Body of pancreas (tissue), 4 donors: ENCODE data around the gene CLASP1.

ENCODE experiments used
- POLR2A ChIP-seq, 3 donors: fragments of 450-650 bp; IDR thresholded peaks; one replicate each; pipeline ENCODE4 v1.6.1; 2016; ENCODE audit warnings: antibody characterized with exemption in 3 of 3, mild to moderate bottlenecking in 2 of 3
- TF ChIP-seq, protein P1 (sequence below), 7 experiments: fragments of 450-650 bp in 4 of 7; fragments of 200-600 bp in 3 of 7; sonication (generic) in 3 of 7; IDR thresholded peaks; one replicate each; pipeline ENCODE4 v1.5.1; 2016 to 2019; ENCODE audit warnings: antibody characterized with exemption in 7 of 7

DNA sequence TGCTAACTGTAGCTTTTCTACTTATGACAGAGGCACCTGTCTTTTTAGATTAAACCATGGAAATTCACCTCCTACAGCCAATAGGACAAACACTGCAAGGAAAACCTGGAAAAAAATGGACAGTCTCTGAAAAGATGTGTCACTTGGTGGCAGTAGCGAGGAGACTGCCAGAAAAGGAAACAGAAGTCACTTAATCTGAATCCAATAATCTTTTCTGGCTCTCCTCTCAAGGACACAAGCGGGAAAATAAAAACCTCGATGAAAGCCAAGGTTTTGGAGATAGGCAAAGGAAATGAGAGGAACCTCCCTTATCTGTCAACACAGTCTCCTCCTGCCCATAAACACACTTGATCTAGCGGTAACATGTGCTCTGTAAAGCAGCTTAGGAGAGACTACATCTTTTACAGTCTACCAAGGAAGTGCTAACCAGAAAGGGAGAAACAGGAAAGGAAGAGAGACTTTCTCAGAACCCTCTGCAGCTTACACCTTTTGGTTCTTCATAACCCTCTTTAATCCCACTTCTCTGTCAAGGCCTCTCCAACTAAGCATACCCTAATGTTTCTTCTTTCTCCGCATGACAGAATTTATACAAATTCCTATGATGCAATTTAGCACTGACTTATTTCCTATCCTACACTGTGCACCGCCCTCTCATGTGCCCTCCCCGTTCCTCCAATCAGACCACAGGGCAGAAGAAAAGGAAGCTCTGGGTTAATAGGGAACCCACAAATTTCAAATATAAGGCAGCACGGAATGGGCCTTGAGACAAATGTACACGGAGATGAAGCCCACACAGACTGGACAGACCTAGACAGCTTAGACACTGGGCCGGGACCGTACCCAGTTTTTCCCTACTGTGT lies 52.8 kb downstream of the CLASP1 start:
- TF ChIP-seq, protein P1, sequence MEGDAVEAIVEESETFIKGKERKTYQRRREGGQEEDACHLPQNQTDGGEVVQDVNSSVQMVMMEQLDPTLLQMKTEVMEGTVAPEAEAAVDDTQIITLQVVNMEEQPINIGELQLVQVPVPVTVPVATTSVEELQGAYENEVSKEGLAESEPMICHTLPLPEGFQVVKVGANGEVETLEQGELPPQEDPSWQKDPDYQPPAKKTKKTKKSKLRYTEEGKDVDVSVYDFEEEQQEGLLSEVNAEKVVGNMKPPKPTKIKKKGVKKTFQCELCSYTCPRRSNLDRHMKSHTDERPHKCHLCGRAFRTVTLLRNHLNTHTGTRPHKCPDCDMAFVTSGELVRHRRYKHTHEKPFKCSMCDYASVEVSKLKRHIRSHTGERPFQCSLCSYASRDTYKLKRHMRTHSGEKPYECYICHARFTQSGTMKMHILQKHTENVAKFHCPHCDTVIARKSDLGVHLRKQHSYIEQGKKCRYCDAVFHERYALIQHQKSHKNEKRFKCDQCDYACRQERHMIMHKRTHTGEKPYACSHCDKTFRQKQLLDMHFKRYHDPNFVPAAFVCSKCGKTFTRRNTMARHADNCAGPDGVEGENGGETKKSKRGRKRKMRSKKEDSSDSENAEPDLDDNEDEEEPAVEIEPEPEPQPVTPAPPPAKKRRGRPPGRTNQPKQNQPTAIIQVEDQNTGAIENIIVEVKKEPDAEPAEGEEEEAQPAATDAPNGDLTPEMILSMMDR (IDR thresholded peaks at IDR 0.05), result peak in 6 of 7 experiments; percentile 10 to 59 (median 48)
- peak in 1 of 3 donors; percentile 16 for TF ChIP-seq POLR2A (IDR thresholded peaks at IDR 0.05)
